ENCODE results near the gene METRNL. TPM values are rescaled to one million over a fixed set of nuclear protein-coding genes. Genes with fewer than 3 reads are reported as not detected.
A peak's percentile ranks its signal among the peaks of the same experiment; 100 is the strongest.

The METRNL gene
- total RNA-seq, 1 donor from 2014 or later, result 76.2 TPM

DNA sequence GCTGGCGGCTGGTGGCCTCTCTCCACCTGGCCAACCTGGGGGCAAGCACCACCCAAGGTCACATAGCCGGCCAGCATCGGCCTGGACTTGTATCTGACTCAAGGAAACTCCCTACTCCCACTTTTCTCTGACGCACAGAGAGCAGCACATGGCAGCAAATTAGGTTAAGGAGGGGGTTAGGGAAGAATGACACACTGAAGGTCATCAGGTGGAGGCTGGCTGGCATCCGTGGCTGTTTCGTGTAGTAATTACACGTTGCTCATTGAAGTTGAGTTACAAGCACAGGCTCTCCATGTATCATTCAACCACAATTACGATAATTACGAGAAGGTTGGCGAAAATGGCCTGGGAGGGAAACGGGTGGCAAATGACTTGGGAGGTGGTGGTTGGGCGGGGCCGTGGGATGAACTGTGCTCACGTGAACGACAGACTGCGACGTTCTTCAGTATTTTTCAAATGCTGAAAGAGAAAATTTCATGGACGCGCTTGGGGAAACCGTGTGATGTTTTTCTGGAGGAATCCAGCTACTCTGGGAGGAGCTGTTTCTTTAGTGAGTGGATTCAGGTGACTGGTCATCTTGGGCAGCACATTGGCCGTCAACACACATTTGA lies 4.0 kb upstream of the METRNL start:
- Mint-ChIP-seq H3K4me1 (ENCODE audit: unreplicated experiment) (peaks cover 15% of the 10 kb centered on the region), H3K27me3 (peaks cover 23% of the 10 kb centered on the region), H3K4me3 (peak overlapping the region; percentile 60), H3K9me3 (no peaks in the 10 kb centered on the region), H3K27ac (peak overlapping the region; percentile 61), H3K36me3 (no peaks in the 10 kb centered on the region)
- no peak for DNase-seq (ENCODE audit: extremely low spot score, unreplicated experiment)
- TF ChIP-seq CTCF (conservative IDR thresholded peaks at IDR 0.05), result no peak

DNA sequence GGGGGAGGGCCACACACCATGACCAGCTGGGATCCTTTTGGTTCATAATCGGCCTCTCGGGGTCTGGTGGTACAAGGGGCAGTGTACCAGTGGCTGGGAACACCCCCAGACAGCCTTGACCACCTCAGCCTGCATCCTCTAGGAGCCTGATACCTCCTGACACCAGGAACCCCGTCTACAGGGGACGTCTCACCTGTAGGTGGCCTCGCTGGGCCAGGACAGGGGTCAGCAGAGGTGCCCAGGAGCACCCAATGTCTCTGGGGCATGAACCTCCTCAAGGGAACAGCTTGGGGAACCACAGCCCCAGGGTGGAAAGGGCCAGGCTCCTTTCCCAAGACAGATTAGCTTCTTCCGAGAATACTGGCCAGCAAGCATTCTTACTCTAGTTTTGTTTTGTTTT lies 2.5 kb upstream of the METRNL start:
- no peak for DNase-seq (ENCODE audit: extremely low spot score, unreplicated experiment)
- Mint-ChIP-seq H3K4me1 (ENCODE audit: unreplicated experiment) (peaks cover 6% of the 10 kb centered on the region), H3K4me3 (peak overlapping the region; percentile 54), H3K9me3 (no peaks in the 10 kb centered on the region), H3K27ac (peak overlapping the region; percentile 29), H3K36me3 (peaks cover 3% of the 10 kb centered on the region), H3K27me3 (peaks cover 27% of the 10 kb centered on the region)
- TF ChIP-seq CTCF (conservative IDR thresholded peaks at IDR 0.05), result no peak

DNA sequence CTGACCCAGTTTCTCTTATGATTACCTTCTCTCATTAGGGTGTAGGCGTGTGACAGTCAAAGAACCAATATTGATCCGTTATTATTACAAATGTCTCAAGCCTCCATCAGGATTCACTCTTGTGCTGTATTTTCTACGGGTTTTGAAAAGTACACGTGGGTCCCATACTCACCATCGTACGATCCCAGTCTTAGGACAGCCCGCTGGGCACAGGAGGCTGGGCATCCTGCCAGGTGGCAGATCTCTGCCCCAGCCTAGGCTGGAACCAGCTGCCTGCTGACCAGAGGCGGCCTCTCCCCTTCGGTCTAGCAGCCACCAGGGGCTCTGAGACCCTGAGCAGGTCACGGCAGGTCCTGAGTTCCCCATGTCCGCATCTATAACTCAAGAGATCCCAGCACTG lies 2.0 kb upstream of the METRNL start:
- H3K4me3 Mint-ChIP-seq, result peak overlapping the region; percentile 54
- H3K27ac Mint-ChIP-seq, result peak overlapping the region; percentile 29
- no peaks in the 10 kb centered on the region for H3K9me3 Mint-ChIP-seq

DNA sequence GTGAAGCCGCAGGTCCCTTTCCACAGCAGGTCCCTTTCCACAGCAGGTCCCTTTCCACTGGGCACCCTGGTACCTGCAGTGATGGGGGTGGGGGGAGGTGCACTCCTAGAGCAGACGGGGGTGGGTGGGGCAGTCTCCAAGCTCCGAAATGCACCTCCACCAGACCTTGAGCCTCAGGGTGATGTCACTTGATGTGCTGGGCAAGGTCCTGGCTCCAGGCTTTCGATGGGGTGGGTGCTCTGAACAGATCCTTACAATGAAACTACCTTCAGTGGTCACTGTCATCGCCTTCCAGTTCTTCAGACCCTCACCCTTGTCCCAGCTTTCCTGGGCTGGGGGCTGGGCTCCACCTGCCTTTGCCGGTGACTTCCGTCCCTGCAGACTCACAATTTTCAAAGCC lies 1.5 kb upstream of the METRNL start:
- Mint-ChIP-seq H3K27me3 (peaks cover 35% of the 10 kb centered on the region), H3K36me3 (peaks cover 10% of the 10 kb centered on the region), H3K9me3 (no peaks in the 10 kb centered on the region), H3K4me3 (peak overlapping the region; percentile 74), H3K4me1 (ENCODE audit: unreplicated experiment) (peaks cover 13% of the 10 kb centered on the region), H3K27ac (no peak overlapping the region)
- DNase-seq (ENCODE audit: extremely low spot score, unreplicated experiment), result no peak
- TF ChIP-seq CTCF (conservative IDR thresholded peaks at IDR 0.05), result no peak

More for the DNA sequence above, 2.0 kb upstream of the METRNL start:
- no peak for DNase-seq (ENCODE audit: extremely low spot score, unreplicated experiment)
- TF ChIP-seq CTCF (conservative IDR thresholded peaks at IDR 0.05), result no peak
- peaks cover 32% of the 10 kb centered on the region for H3K27me3 Mint-ChIP-seq
- H3K4me1 Mint-ChIP-seq (ENCODE audit: unreplicated experiment), result peaks cover 7% of the 10 kb centered on the region
- H3K36me3 Mint-ChIP-seq, result peaks cover 6% of the 10 kb centered on the region

DNA sequence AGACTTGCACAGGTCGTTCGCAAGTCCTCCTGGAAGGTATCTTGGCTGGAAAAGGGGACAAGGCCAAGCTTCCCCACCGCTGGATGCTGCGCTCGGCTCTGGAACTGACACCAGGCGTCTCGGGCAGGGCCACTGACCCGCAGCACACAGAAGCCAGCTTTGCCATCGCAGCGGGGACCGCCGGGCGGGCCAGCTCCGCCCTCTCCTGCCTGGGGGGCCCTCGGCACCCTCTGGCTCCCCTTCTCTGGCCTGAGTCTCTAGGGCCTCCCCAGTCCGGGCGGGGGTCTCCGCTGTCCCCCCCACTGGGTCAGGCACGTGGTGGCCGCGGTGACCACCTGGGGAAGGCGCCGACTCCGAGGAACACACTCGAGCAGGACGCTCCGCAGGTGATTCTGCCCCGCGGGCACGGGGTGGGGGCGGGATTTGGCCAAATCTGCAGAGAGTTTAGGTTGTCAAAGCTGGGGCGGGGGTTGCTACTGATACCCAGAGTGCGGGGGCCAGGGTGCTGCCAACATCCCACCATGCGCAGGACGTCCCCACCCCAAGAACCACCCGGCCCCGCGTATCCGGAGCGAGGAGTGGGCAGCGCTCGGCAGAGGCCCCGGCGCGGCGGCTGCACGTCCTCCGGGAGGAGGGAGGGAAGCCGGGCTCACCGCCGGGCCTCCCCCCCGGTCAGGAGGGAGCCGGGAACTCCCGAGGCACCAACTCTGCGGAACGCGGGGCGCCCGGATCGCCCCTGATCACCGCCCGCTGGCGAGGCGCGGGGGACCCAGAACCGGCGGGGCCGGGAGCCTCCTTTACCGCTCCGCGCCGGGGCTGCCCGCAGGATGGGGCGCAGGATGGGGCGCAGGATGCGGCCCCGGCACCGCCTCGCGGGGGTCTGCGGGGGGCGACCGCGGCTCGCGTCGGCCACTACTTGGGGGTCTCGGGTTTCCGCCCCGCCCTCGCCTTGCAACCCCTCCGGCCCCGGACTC lies 744 bp upstream of the METRNL start:
- no peak for TF ChIP-seq CTCF (conservative IDR thresholded peaks at IDR 0.05)
- Mint-ChIP-seq H3K4me1 (ENCODE audit: unreplicated experiment) (peaks cover 20% of the 10 kb centered on the region), H3K36me3 (peaks cover 12% of the 10 kb centered on the region), H3K27me3 (peaks cover 35% of the 10 kb centered on the region), H3K9me3 (no peaks in the 10 kb centered on the region), H3K4me3 (peak overlapping the region; percentile 74), H3K27ac (no peak overlapping the region)
- DNase-seq (ENCODE audit: extremely low spot score, unreplicated experiment), result no peak
